ENCODE results near the gene PROX1.

PROX1 gene

DNA sequence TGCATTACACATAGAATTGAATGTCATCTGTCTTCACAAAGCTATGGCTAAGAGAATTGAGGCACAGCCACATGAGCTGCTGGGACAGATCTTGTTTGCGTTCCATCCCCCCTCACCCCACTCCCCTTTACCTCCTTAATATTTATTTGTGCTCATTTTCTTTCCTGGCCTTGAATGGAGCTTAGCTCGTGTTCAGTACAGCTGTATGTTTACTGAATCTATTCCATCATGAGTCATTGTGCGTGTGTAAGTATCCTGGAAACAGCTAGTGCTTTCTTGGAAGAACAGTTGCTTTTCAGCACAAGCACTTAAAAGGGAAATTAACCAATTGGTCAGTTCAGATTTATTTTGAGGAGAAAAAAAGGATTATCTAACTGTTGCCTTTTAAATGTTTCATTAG, 14.7 kb downstream of the PROX1 start:
- DNase-seq = peak; percentile 72

DNA sequence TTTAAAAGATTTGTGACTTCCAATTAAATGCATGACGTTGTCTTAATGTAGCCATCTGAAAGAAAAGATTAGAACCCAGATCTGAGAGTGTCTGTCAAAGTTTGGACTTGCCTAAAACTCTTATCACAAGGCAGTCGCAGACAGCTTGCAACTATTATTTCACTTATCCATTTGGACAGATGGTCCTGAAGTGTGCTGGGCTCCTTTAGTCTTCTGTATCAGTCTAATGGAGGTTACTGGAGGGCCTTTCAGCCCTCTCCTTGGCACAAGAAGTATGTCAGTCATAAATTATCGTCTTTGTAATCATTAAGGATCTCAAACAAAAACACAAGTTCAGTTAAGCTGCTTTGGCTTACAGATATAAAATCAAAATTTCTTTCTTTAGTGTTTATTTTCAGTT, 15.5 kb downstream of the PROX1 start:
- DNase-seq = peak; percentile 99

DNA sequence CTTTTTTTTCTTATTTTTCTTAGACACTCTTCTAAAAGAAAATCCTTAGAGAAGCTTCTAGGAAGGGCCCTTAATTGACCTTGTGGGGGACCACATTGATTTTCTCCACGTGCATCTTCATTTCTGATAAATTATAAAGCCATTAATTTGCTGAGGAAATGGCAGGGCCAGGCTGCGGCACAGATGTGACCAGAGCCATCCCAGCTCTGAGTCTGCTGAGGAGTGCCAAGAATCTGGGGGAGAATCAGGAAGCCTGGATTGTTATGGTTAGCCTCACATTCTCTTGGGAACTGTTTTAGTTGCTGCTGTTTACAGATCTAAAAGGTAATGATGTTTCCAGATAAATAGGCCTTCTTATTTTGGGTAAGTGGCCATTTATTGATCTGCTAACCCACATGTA, 16.2 kb downstream of the PROX1 start:
- peak; percentile 96 for DNase-seq

DNA sequence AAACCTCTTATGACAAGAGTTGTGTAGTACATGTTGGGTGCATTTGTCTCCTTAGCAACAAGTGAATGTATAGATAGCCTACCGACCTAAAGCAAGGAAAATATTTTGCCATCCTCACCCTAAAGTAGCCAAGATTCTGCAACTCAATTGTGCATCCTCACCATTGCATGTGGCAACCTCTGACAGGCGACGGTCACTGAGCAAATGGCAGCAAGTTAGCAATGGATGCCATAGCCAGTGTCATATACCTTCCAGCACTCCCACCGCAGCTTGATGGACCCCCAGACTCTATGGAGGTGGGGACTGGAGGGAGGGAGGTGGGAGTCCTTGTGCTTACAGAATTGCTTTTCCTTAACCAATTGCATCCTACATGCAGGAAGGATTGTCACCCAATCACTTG, 17.0 kb downstream of the PROX1 start:
- DNase-seq = no peak

DNA sequence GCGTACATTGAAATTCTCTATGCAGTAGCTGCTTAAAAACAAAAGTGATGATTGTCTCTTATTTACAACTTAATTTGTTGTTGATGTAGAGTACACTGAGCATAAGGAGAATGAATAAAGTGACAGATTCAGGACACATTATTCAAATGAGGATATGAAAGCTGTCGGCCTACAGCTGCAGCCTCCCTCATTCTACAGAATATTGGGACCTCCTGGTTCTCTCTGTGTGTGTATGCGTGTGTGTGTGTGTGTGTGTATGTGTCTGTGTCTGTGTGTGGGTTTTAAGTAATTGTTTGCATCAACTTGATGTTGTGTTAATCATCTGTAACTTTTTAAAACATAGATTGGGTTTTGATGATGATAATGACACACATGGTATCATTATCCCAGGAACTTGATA, 17.9 kb downstream of the PROX1 start:
- DNase-seq = no peak

DNA sequence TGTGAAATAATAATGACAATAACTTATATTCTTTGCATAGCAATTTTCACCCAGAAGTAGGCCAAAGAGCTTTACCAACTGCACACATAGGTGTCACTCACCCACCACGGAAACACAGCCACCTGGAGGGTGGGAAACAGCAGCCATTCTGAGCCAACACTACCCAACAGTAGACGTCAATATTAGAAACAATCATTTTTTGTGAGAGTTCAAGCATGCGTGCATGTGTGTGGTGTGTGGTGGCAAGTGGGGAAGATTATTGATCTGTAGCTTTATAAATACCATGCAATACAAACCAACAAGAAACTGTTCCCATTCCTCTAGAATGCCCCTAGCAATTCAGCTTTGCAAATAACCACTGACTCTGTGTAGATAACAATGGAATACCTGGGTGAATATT, 19.1 kb downstream of the PROX1 start:
- no peak for DNase-seq

DNA sequence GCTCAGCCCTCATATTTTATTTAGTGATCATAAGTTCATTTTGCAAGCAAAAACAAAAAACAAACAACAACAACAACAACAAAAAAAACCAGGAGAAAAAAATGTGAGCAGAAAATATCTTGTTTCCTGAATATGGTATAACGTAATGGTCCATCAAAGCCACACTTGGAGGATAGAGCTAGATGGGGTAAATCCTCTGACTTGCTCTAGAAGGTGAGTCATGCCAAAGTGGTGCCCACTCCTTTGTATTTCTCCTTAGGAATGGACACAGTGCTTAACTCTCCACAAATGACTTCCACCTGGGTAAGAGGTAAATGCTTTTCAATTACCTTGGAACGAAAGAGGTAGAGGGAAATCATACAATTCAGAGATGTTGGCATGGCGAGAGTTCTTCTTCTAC, 20.6 kb downstream of the PROX1 start:
- DNase-seq = no peak

DNA sequence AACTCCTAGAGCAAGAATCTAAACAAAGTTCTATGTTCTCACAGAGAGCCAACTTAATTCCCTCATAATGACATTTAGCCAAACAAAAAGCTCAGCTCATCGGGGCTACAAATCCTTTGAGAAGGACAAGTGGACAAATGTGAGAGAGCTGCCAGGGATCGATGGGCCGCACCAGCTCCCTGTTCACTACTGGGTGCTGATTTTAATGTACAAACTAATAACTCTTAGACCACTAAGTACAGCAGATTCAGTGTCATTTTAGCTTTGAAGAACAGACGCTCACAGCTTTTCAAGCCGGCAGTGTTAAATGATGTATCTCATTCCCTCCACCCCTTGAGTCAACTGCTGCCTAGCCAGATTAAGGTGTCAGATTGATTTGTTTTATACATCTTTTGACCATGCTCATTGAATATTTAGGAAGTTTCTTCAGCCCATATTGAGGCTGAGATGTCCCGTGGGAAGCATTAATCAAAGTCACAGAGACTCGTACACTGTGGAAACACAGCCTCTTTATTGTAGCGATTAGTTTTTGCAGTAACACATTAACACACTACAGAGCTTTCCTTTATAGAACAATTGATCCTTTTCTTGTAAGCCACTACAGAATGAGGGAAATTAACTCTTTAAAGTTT, 21.1 kb downstream of the PROX1 start:
- peak; percentile 88 for DNase-seq

DNA sequence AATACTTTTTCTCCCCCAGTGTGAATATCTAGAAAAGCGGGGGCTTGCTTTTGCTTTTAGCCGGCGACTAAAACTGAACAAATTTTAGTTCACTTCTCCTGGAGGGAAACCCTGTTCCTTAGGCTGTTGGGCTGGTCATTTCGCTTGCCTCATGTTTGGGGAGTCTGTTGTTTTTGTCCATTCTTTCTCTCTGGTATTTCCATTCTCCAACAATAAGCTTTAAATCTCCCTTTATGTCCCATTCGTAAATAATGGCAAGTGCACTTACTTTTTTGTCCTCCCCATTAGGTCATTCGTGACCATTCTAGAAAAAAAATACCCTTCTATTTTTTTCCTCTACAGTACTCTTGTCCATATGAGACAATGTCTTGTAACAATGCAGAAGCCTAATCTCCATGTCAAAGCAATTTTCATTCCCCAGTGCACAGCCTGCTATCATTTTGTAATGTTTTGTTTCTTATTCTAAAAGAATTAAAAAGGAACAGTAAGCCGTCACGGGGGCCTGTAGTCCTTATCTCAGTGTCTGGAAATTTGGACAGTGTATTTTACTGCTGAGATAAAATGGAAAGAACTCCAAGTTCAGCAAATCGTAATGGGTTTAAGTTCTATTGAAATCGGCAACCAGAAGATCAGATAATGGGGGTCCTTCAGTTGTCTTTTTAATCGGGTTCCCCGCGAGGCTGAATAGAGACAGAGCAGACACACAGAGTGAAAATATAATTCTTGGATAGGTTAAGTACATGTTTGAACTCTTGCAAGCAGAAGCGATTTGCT, 21.8 kb downstream of the PROX1 start:
- no peak for DNase-seq

DNA sequence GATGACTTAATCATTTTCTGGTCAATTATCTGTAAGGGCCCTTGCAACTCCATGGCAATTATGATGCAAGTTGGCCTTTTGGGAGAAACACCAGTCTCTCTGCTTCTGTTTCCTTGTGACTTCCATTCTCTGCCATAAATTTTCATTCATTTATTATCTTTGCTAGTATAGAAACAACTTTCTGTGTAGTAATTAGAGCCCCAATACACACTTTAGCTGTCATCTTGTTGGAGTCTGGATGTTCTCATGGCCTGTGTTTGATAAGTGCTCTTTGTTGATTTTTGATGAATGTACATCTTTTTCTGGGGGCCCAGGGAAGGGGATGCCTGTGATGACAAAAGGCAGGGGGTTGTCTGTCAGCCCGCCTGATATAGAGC, 22.4 kb downstream of the PROX1 start:
- no peak for DNase-seq

DNA sequence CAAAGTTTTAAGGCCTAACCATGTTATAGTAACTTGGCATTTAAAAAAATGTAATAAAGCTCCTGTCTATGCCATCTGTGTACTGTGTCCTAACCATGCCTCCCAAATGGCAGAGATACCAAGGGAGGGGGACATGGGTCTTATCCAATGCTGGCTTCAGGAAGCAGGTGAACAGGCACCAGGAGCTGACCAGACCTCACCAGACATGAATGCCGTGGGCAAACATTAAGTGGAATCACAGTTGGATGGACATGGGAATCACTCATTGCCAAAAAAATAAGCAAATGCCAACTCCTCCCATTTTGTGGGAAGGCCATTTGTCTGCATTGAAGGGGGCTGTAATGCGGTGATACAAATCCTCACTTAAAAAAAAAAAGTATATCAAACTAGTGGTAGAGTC, 22.9 kb downstream of the PROX1 start:
- DNase-seq = no peak

DNA sequence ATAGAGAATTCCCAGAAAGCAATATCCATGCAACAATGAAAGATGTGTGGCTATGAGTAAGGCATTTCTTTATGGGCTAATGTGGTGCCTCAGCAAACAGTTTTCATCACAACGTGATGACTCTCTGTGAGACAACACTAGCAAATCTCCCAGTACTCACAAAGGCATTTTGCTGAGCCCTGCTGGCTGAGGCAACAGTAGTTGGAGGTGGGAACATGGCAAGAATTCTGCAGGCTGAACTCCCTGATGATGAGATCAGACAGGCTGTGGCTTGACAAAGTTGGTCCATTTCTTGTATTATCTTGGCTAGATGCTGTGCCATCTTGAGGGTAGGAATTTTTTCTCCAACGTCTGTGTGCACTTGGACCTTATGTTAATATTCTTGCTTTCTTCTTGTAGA, 24.6 kb downstream of the PROX1 start:
- peak; percentile 31 for DNase-seq

DNA sequence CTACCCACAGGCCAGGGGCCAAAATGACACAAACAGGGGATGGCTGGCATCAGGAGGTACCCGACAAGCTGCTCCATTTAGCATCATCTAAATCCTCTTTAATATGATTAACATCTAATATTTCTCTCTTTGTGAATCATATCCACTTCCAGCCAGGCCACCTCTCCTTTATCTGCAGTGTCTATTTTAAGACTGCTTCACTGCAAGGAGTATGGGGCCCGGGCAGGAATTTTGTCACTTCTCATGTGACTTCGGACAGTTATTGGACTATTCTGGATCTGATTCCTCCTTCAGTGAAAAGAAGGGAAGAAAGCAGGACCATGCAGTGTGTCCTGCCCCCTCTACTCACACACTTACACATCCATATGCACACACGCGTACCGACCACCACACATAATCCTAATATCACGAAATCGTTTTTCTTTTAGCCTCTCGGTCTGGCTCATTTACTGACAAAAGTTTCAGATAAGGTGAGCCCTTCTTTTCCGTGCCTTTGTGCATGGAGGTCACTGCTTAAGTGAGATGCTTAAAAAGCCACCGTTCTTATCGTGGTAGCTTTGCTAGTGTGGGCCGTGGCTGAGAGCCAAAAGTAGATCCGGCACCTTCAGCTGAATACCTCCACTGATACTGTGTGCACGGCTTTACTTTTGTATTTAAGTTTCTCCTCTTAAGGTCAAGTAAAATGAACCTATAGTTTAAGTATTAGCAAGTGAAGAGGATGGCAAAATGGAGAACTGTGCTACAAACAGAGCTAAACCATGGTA, 26.0 kb downstream of the PROX1 start:
- DNase-seq = peak; percentile 63

DNA sequence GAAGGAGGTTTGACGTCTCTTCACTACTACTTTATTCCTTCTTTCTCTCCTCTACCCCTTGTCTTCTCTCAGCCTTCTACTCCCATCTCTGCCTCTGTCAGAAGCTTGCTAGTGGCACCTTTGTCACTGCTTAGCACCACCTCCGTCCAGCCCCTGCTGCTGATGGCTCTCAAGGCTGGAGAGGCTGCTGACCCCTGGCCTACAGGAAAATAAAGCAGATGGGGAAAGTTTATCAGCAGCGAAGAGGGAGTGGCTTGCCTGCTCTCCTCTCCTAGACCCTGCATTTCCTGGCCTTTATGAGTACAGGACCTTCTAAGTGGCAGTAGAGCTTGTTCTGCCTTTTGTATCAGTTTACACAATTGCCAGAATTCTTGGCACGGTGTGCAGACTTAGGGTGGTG, 27.0 kb downstream of the PROX1 start:
- DNase-seq = peak; percentile 28

DNA sequence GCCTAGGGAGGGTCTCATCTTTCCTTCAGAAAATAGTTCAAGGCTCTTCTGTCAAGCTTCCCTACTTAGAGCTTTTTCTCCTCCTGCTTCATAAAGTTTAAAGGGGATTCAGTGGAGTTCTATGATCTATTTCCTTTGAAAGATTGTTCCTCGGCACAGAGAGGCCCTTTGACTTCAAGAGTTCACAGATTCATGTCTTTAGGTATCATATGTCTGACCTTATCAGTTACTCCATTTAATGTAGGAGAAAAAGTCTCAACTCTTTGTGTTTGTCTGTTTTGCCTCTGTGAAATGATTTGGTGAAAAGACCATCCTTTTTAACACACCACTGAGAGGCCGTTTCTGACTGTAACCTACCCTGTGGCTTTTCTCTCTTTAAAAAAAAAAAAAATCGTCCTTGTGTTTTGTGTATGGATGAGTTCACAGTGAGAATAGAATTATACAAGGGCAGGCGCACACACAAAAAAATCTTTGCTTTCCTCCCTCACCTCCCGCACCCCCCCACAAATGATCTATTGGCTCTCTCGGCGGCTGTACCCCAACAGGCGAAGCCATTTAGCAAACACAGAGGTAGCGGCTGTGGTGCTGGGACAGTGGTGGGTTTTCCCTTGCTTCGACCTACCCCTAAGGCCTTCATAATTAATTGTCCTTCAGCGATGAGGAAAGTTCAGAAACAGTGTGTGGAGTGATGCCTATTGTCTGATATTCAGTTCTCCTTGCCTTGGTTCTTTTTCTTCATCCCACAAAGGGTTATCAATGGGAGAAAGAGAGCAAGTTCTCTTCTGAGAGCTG, 29.6 kb downstream of the PROX1 start:
- no peak for DNase-seq

DNA sequence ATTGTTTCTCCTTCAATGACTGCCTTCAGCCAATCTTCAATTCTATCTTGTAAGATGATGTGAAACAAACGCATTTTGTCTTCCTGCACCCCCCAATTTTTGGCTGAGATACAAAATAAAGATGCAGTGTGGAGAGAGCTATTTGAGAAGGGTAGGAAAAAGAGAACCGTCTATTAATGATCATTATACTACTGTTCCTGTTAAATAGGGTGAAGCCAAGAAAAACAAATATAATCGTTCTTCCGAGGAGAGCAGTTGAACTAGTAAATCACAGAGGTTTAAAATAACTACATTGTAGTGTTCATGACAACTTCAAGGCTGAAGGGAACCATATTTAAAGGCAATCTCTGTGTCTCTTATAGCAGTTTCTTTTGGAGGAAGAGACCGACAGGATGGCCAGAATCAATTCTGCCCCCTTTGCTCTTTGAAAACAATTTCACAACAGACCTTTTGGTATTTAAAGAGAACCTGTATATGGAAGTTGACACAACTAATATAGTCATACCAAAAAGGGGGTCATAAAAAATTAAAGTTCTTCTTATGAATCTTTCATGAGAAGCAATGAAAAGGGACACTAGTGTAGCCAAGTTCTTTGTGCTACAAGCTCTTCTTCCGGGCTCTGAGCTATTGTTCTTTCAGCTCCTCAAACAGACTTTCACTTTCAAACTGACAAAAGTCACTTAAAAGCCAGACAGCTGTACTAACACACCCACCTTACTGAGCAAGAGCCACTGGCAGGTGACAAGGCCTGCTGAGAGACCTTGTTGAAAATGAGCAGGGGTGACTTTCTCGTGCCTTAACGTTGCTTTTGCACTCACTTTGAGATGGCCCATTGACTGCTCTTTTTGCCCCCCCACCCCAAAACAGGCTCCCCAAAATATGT, 30.9 kb downstream of the PROX1 start:
- DNase-seq = no peak

DNA sequence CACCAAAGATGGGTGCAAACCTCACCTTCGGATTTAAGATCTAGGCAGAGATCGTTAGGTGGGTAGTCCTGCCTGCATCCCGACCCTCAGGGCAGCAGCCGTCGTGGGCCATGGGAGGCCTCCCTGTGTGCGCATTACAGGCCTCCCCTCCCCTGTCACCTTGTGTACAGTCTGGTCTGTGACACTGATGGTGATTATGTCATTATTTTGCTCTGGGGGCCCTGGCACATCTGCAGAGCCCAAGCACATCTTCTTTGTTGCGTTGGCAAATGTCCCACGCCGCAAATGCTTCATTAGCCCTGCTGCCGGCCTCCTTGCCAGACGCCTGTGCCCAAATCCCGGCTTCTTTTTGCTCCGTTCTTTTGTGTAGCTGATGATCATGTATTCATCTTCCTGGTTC, 31.7 kb downstream of the PROX1 start:
- DNase-seq = no peak

DNA sequence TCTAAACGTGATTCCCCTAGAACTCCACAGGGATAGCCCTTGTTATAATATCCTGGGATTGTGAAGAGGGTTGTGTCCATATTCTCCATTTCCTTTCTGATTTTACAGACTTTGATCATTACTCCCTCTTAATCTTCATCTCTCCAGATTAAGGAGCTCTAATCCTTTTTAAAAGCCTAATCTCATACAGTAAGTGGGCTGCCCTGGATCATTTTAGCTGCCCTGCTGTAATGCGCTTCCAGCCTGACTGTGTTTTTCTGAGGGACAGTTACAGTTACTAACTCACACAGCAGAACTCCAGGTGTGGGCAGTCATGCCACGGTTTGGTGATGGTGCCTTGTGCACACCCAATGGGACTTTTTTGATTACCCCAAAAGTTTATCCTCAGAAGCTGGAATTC, 33.5 kb downstream of the PROX1 start:
- peak; percentile 95 for DNase-seq

DNA sequence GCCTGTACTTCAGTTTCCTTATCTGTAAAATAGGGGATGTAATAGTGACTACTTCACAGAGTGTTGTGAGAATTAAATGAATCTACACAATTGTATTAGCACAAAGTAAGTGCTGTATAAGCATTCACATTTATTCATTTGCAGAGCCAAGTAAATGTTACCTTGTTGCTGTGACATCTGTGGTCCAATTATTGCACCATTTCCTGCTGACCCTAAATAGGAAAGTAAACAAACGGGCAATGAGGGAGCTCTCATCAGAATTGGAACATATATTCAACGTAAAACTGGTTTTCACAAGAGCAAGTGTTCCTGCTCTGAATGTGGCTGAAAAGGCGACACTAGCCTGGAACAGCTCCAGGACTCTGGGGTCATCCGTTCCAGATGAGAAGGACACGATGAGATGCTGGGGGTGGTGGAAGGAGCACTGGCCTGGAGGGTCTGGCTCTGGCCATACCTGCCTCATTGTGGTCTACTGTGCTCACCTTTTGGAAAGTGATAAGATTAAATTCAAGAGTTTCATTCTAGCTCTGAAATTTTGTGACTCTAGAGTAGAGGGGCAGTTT, 34.5 kb downstream of the PROX1 start:
- no peak for DNase-seq

DNA sequence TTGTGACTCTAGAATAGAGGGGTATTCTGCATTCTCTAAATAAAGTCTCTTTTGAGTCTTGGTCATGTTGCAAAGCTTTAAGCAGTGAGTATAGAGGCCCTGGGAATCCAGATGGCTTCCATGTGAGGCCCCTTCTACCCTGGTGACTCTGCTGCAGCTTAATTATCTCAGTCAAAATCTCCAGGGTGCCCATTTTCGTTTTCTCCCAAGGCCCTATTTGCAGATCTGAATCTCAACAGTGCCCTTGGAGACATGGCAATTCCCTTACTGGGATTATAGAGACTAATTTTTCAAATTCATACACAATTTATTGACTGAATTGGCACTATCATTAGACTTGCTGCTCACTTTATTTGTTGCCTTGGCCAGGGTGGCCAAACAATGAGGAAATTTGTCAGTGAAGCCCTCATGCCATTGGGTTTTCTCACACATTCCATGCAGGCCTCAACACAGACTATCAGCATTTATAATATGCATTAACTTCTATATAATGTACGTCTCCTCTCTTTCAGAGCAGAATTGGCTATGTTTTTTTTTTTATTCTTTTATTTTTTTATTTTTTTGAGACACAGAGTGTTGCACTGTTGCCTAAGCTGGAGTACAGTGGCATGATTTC, 35.1 kb downstream of the PROX1 start:
- peak; percentile 28 for DNase-seq

DNA sequence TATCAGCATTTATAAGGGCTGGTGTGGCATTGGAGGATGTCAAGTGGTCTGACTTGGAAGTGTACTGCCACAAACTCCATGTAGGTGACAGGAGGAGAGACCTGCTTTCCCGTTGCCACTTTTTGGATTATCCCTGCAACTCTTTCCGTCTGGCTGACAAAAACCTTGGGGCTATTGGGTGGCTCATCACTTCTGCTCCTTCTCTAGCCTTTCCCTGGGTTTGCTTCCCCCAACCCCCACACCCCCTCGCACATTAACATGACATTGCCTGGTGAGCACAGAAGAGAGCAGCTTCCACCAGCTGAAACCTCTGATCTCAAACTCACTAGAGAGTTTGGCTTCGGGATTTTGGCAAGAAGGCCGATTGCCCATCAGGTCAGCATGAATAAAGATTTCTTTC, 39.2 kb downstream of the PROX1 start:
- DNase-seq = no peak

DNA sequence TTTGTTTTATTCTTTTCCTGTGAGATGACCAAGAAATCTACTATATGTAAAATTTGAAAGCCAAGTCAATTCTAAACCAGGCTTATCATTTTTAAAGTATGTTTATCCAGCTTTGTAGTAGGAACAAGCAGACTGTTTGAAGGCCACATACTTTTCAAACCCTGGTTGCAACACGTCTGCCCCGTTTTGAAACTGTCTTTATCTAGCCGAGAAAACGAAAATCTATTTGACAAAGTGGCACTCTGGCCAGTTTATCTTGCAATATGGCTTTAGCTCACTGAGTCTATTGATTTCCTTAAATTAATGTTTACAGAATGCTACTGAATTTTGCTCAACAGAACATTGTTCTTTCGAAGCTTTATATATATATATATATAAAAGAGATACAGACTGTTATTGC, 39.7 kb downstream of the PROX1 start:
- no peak for DNase-seq

Measured in NCI-H82 (cell line).